PFSK-1 (cell line): ENCODE data around the gene MOXD1.

Experiments
- FOXP2 ChIP-seq: optimal IDR thresholded peaks from 2 replicates; pipeline ENCODE3; 2011; ENCODE audit warnings: borderline replicate concordance, control low read depth, inconsistent platforms; ENCODE audit not compliant: insufficient read depth; ENCODE audit errors: extremely low read length, extremely low read depth
- POLR2AphosphoS5 ChIP-seq: IDR thresholded peaks from 2 replicates; pipeline ENCODE4 v1.6.1; 2012; ENCODE audit warnings: low read depth, mild to moderate bottlenecking, control low read depth, low read length, moderate library complexity
- REST ChIP-seq, 2 experiments: IDR thresholded peaks; 2 replicates each; pipeline versions ENCODE4 v1.6.1 to v1.8.0; 2011 to 2012; ENCODE audit warnings: low read depth in 2 of 2, low read length in 2 of 2, control low read depth in 1 of 2, inconsistent platforms in 1 of 2, mild to moderate bottlenecking in 1 of 2, moderate library complexity in 1 of 2; ENCODE audit not compliant: insufficient read depth in 1 of 2
- SIN3A ChIP-seq: IDR thresholded peaks from 2 replicates; pipeline ENCODE4 v1.6.1; 2012; ENCODE audit warnings: mild to moderate bottlenecking, low read length, moderate library complexity, borderline replicate concordance; ENCODE audit not compliant: insufficient read depth
- TAF1 ChIP-seq: IDR thresholded peaks from 2 replicates; pipeline ENCODE4 v1.6.1; 2012; ENCODE audit warnings: low read length, control low read depth, borderline replicate concordance; ENCODE audit not compliant: insufficient read depth

MOXD1 gene

GRCh38 chr6:132300323-132300949 lies 100.8 kb downstream of the MOXD1 start:
- TF ChIP-seq TAF1 (no peak), REST (IDR thresholded peaks at IDR 0.05; ENCODE audit: insufficient read depth in 1 of 2, low read depth in 2 of 2, low read length in 2 of 2) (no peak), SIN3A (no peak), FOXP2 (no peak), POLR2AphosphoS5 (no peak)

- TF ChIP-seq POLR2AphosphoS5 (no peak), TAF1 (no peak), REST (IDR thresholded peaks at IDR 0.05; ENCODE audit: insufficient read depth in 1 of 2, low read depth in 2 of 2, low read length in 2 of 2) (no peak), SIN3A (no peak), FOXP2 (no peak)
Observed at GRCh38 chr6:132298344-132298949, 102.8 kb downstream of the MOXD1 start.

DNA sequence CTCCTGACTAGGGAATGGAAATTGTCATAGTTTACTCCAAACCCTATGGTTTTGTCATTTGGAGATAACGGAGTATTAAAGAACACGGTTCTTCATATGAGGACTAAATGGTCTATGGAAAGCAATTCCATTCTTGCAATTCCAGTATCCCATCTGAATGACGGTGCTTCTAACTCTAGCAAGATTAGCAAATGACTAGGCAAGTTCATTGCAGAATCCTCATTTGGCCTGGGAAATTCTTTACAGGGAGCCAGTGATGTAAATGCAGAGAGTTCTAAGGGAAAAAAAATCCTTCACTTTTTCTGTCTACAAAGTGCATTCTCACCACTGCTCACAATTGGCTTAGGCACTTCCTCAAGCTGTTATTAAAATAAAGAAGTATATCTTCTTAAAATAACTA lies 111.5 kb downstream of the MOXD1 start:
- TF ChIP-seq REST (IDR thresholded peaks at IDR 0.05; ENCODE audit: insufficient read depth in 1 of 2, low read depth in 2 of 2, low read length in 2 of 2) (no peak), SIN3A (no peak), TAF1 (no peak), FOXP2 (no peak), POLR2AphosphoS5 (no peak)

- no peak for TF ChIP-seq POLR2AphosphoS5
- no peak for TF ChIP-seq REST (IDR thresholded peaks at IDR 0.05; ENCODE audit: insufficient read depth in 1 of 2, low read depth in 2 of 2, low read length in 2 of 2)
- no peak for TF ChIP-seq SIN3A
- TF ChIP-seq TAF1 = no peak
- no peak for TF ChIP-seq FOXP2
Observed at GRCh38 chr6:132287101-132287500, 114.2 kb downstream of the MOXD1 start.
